Muscle of back (tissue), 11 donors: ENCODE results near the gene SPRED3. TPM values are rescaled to one million over a fixed set of nuclear protein-coding genes. Genes with fewer than 3 reads are reported as not detected.

Experiments used
- DNase-seq, 3 donors: peaks; one replicate each; pipeline versions ENCODE4 v3.0.0 to v3.0.0-alpha.2; 2013
- polyA plus RNA-seq, 10 donors: library from polyadenylated mRNA; unstranded; fragments of 120-200 nt; gene quantifications; one replicate each; pipeline ENCODE4 v1.2.1, GENCODE V29; 2013; ENCODE audit not compliant: insufficient read length in 10 of 10

Gene SPRED3
- polyA plus RNA-seq, 10 donors, result 0.20 to 0.91 (median 0.37) TPM

DNA sequence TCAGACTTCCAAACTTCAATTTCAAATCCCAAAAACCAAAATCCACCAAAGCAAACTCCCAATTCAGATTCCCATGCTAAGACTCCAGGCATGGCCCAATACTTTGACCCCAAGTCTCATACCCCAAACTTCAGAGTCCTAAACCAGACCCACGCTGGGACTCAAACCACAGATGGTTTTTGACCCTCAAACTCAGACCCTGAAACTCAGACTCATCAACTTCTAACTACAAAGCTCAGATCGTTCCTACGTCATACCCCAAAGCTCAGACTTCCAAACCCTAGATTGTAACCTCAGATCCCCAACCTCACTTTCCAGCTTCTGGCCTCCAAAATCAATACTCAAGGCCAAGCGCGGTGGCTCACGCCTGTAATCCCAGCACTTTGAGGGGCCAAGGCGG lies 56.9 kb downstream of the SPRED3 start:
- no peak for DNase-seq

DNA sequence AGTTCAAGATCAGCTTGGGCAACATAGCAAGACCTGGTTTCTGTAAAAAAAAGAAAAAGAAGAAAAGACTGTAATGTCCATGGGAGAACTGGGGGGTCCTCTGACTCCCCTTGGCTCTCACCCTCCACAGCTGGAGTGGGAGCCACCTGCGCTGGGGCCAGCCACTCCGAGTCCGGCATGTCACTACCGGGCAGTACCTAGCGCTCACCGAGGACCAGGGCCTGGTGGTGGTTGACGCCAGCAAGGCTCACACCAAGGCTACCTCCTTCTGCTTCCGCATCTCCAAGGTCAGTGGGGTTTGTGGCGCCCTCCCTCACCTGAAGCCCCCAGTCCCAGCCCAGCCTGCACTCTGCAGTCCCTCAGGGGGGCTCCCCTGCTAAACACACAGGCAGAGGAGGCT lies 59.7 kb downstream of the SPRED3 start:
- no peak for DNase-seq

Other genes with a start within 250 kb of the SPRED3 start
- 1 to 10 TPM; 2.3 to 5.5 (median 3.4) TPM for gene DPF1, start 164.5 kb upstream of the SPRED3 start, polyA plus RNA-seq
- gene PPP1R14A, start 132.3 kb upstream of the SPRED3 start, polyA plus RNA-seq, result 10 to 100 TPM in 7 of 10 donors, 1 to 10 TPM in 3; 7.4 to 18.7 (median 14.5) TPM
- 10 to 100 TPM in 2 of 10 donors, 1 to 10 TPM in 8; 1.9 to 36.3 (median 4.5) TPM for gene SPINT2, start 124.1 kb upstream of the SPRED3 start, polyA plus RNA-seq
- gene C19orf33, start 84.4 kb upstream of the SPRED3 start, polyA plus RNA-seq, result 1 to 10 TPM in 3 of 10 donors, under 1 TPM in 4, not detected in 3; 0.48 to 7.4 (median 0.81) TPM
- 10 to 100 TPM; 20.4 to 33.6 (median 24.6) TPM for gene YIF1B, start 72.8 kb upstream of the SPRED3 start, polyA plus RNA-seq
- gene KCNK6, start 68.9 kb upstream of the SPRED3 start, polyA plus RNA-seq, result 1 to 10 TPM; 1.9 to 3.4 (median 2.5) TPM
- 1 to 10 TPM; 1.6 to 4.3 (median 2.3) TPM for gene CATSPERG, start 52.9 kb upstream of the SPRED3 start, polyA plus RNA-seq
- 100 to 1,000 TPM; 111 to 143 (median 121) TPM for gene PSMD8, start 14.1 kb upstream of the SPRED3 start, polyA plus RNA-seq
- gene GGN, start 663 bp upstream of the SPRED3 start, polyA plus RNA-seq, result 1 to 10 TPM in 1 of 10 donors, under 1 TPM in 5, not detected in 4; 0.13 to 1.4 (median 0.22) TPM
- gene FAM98C, start 14.4 kb downstream of the SPRED3 start, polyA plus RNA-seq, result 10 to 100 TPM in 2 of 10 donors, 1 to 10 TPM in 8; 5.6 to 11.1 (median 8.6) TPM
- gene RASGRP4, start 37.5 kb downstream of the SPRED3 start, polyA plus RNA-seq, result 1 to 10 TPM; 1.5 to 2.8 (median 1.9) TPM
- 100 to 1,000 TPM; 269 to 630 (median 491) TPM for gene RYR1, start 45.0 kb downstream of the SPRED3 start, polyA plus RNA-seq
- 10 to 100 TPM in 4 of 10 donors, 1 to 10 TPM in 6; 2.7 to 19.2 (median 9.1) TPM for gene MAP4K1, start 229.3 kb downstream of the SPRED3 start, polyA plus RNA-seq
- gene EIF3K, start 230.5 kb downstream of the SPRED3 start, polyA plus RNA-seq, result 100 to 1,000 TPM; 343 to 391 (median 353) TPM